LNCaP clone FGC (cell line): ENCODE measurements around the gene SIPA1L2.
A peak's percentile ranks its signal among the peaks of the same experiment; 100 is the strongest.

Experiments
- DNase-seq: peaks from one replicate; pipeline ENCODE4 v3.0.0-alpha.2; 2011; ENCODE audit warnings: low read depth
- H3K4me3 ChIP-seq: 2 replicates; pipeline ENCODE4 v1.5.1; 2011; ENCODE audit warnings: mild to moderate bottlenecking, low read depth, low read length, control low read depth
- CTCF ChIP-seq: IDR thresholded peaks from 2 replicates; pipeline ENCODE4 v1.5.1; 2012; ENCODE audit warnings: mild to moderate bottlenecking; ENCODE audit not compliant: control insufficient read depth, insufficient read depth; ENCODE audit errors: extremely low read depth

SIPA1L2 gene

GRCh38 chr1:232630047-232630893 is at the start of gene SIPA1L2:
TSS of gene SIPA1L2 (minus strand) at chr1:232630133. CDS start at chr1:232515339, 114,794 bp downstream.
- TF ChIP-seq CTCF, result peak; percentile 85
- peak within 1 kb of the TSS; percentile 64 for H3K4me3 ChIP-seq
- DNase-seq, result peak; percentile 64

GRCh38 chr1:232678185-232678886 is 48.4 kb upstream of the SIPA1L2 start:
- no peak overlapping the region for H3K4me3 ChIP-seq

GRCh38 chr1:232676307-232676706 is 46.4 kb upstream of the SIPA1L2 start:
- H3K4me3 ChIP-seq, result no peak overlapping the region
- DNase-seq, result no peak
- no peak for TF ChIP-seq CTCF

More at GRCh38 chr1:232678185-232678886, 48.4 kb upstream of the SIPA1L2 start:
- peak; percentile 35 for DNase-seq
- TF ChIP-seq CTCF, result no peak

- TF ChIP-seq CTCF, result no peak
- DNase-seq, result no peak
- no peak overlapping the region for H3K4me3 ChIP-seq
These were observed 46.0 kb upstream of the SIPA1L2 start for GRCh38 chr1:232675898-232676297.

GRCh38 chr1:232675260-232675659 is 45.3 kb upstream of the SIPA1L2 start:
- TF ChIP-seq CTCF, result no peak
- no peak for DNase-seq
- H3K4me3 ChIP-seq, result no peak overlapping the region

- H3K4me3 ChIP-seq, result no peak overlapping the region
- no peak for TF ChIP-seq CTCF
- DNase-seq, result no peak
These were observed 43.3 kb upstream of the SIPA1L2 start for GRCh38 chr1:232673256-232673655.
